Jurkat, Clone E6-1 (cell line): ENCODE results near the gene HDAC8.

ENCODE experiments used
- DNase-seq: peaks from one replicate; pipeline ENCODE4 v3.0.0-alpha.2; 2011; ENCODE audit warnings: low read depth, low spot score
- H3K4me3 ChIP-seq: 2 replicates; pipeline ENCODE4 v1.5.1; 2011; ENCODE audit warnings: mild to moderate bottlenecking, low read length, control low read depth, moderate library complexity

HDAC8 gene

GRCh38 chrX:72307646-72308051 is 265.0 kb downstream of the HDAC8 start:
- no peak for DNase-seq

GRCh38 chrX:72306851-72307645 is 265.6 kb downstream of the HDAC8 start:
- peak overlapping the region; percentile 54 for H3K4me3 ChIP-seq
- DNase-seq: peak; percentile 28

More at GRCh38 chrX:72307646-72308051, 265.0 kb downstream of the HDAC8 start:
- H3K4me3 ChIP-seq: no peak overlapping the region

- no peak for DNase-seq
- peak overlapping the region; percentile 54 for H3K4me3 ChIP-seq
Observed at GRCh38 chrX:72306085-72306801, 266.4 kb downstream of the HDAC8 start.

- peak within 1 kb of the TSS; percentile 54 for H3K4me3 ChIP-seq
- DNase-seq: no peak
Observed at GRCh38 chrX:72305286-72306084, 267.2 kb downstream of the HDAC8 start, which contains the start of gene CITED1. Gene CITED1, minus strand, starts transcription at chrX:72305914. Its CDS starts 3,045 bp downstream, at chrX:72302869.

- H3K4me3 ChIP-seq: no peak overlapping the region
- no peak for DNase-seq
Observed at GRCh38 chrX:72304877-72305276, 267.8 kb downstream of the HDAC8 start.

DNA sequence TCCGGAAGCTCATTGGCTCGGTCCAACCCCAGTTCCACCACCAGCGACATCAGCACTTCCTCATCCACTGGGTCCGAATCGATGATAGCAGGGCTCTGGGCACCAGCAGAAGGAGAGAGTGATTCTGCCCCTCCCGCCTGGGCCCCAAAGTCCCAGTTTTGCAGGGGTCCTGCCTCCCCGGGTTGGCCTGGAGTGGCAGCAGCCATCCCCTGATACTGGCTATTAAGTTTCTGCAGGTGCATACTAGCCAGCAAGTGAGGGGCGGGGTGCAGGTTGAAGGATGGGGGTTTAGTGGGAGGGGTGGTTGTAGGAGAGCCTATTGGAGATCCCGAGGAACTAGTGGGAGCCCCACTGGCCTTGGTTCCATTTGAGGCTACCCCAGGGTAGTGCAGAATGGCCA is 270.9 kb downstream of the HDAC8 start:
- DNase-seq: no peak
- no peak overlapping the region for H3K4me3 ChIP-seq

DNA sequence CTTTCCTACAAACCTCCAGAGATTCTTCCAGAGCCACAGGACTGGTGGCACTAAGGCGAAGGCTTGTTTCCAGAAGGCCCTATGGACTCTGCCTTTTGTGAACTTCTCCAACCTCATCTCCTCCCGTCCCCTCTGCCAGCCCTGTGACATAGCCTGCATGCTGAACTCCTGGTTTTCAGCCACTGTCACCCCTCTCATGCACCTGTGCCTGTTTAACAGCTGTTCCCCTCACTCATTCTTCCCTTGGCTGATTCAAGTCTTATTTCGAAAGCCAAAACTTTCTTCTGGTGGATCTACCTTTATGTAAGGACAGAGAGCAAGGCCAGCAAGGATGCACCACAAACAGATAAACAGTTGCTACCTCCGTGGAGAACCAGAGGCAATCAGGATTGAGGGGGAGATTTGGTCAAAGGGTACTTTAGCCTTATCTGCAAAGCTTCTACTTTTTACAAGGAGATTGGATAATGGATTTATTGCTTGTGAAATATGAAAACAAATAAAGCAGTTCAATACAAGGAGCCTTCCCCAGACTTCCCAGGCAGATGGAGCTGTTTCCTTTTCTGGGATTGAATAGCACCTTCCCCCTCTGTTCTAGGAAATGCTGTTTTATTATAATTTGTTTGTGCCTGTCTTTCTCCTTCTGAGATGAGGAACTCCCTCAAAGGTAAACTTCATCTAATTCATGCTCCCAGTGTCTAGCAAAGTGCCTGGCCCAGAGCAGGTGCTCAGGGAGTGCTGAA is 272.6 kb downstream of the HDAC8 start:
- DNase-seq: no peak
- no peak overlapping the region for H3K4me3 ChIP-seq

- no peak for DNase-seq
- no peak overlapping the region for H3K4me3 ChIP-seq
Observed at GRCh38 chrX:72297953-72298730, 274.5 kb downstream of the HDAC8 start.

GRCh38 chrX:72296991-72297390 is 275.7 kb downstream of the HDAC8 start:
- H3K4me3 ChIP-seq: no peak overlapping the region
- no peak for DNase-seq

GRCh38 chrX:72295745-72296144 is 276.9 kb downstream of the HDAC8 start:
- DNase-seq: no peak
- H3K4me3 ChIP-seq: no peak overlapping the region

GRCh38 chrX:72294497-72294896 is 278.1 kb downstream of the HDAC8 start:
- DNase-seq: no peak
- H3K4me3 ChIP-seq: no peak overlapping the region

DNA sequence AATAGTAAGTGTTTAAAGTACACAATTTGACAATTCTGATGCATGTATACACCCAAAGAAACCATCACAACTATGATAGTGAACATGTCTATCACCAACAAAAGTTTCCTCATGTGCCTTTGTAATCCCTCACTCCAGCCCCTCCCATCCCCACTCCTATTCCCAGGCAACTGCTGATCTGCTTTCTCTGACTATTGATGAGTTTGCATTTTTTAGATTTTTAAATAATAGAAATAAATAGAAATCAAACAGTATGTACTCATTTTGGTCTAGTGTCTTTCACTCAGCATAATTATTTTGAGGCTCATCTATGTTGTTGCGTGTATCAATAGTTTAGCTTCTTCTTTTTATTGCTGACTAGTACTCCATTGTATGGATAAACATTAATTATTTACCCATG is 290.3 kb downstream of the HDAC8 start:
- no peak overlapping the region for H3K4me3 ChIP-seq
- no peak for DNase-seq

DNA sequence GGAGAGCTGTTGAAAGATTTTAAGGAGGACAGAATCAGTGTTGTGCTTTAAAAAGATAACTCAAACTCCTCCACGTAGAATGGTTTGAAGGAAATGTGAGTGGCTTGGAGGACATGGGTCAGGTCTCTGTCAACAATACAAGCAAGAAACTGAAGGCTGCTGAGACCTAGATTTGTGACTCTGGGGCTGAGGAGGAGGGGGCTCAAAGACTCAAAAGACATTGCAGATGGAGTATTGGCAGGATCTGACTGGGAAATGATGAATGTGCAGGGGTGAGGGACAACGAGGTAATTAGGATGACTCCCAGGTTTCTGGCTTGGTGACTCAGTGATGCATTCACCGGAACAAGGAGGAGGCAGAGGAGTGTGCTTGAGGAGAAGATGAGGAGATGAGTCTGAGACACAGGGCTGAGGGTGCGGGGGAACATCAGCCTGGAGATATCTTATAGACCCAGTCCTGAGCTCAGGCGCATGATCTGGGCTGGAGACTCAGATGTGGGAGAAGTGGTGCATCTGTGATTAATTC is 292.3 kb downstream of the HDAC8 start:
- no peak overlapping the region for H3K4me3 ChIP-seq
- DNase-seq: no peak
